Fibroblast of mammary gland (primary cell): ENCODE results near the gene NOXRED1.

ENCODE experiments used
- DNase-seq: peaks from one replicate; pipeline ENCODE4 v3.0.0-alpha.2; 2010; ENCODE audit warnings: low read depth
- H3K4me3 ChIP-seq: 2 replicates; pipeline ENCODE4 v1.5.1; 2011; ENCODE audit warnings: low read depth, mild to moderate bottlenecking, low read length, moderate library complexity; ENCODE audit not compliant: control insufficient read depth
- CTCF ChIP-seq: conservative IDR thresholded peaks from 2 replicates; pipeline ENCODE4 v1.5.1; 2011; ENCODE audit warnings: low read depth, low read length, inconsistent platforms; ENCODE audit not compliant: control insufficient read depth, insufficient read depth

NOXRED1 gene

GRCh38 chr14:77346495-77346894, 76.8 kb downstream of the NOXRED1 start:
- no peak for TF ChIP-seq CTCF
- DNase-seq, result no peak
- no peak overlapping the region for H3K4me3 ChIP-seq

DNA sequence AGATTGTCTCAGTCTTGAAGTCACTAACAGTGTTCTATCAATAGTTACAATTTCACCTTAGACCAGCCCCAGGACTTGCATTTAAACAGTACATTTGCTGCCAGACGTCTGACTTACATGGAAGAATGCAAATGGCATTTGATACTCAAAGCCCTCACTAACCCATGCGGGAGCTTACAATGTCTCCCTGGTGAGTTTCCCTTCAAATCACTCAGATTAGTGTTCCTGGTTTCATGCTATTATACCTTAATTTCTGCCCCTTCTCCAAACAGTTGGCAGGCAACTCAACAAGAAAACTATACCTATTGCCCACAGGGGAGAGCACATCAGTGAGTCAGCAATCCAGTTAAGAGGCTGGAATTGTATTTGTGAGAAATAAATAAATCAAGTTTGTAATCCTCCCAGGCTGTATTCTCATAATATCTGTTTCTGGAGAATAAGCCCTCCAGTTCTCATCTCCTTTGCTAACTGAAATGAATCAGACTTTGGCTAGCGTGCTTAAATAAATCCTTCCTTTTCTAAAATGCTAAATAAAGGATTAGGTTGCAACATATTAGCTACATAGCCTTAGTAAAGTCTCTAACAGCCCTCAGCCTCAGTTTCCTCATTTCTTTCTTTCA, 78.8 kb downstream of the NOXRED1 start:
- no peak overlapping the region for H3K4me3 ChIP-seq
- no peak for TF ChIP-seq CTCF
- DNase-seq, result no peak
